Right renal pelvis (tissue), 4 donors: Measurements from ENCODE around the gene RASSF5. TPM values are rescaled to one million over a fixed set of nuclear protein-coding genes. Genes with fewer than 3 reads are reported as not detected.
A peak's percentile ranks its signal among the peaks of the same experiment; 100 is the strongest.
"Not testable (repeated sequence)": the region's sequence is repeated elsewhere in the genome, so short reads cannot be mapped to it uniquely, and the experiment has no call there.

Source experiments
- DNase-seq, 4 donors: peaks; one replicate each; pipeline ENCODE4 v3.0.0-alpha.2; 2013; ENCODE audit warnings: low read depth in 4 of 4, low spot score in 3 of 4, missing footprints in 1 of 4
- polyA plus RNA-seq, 4 donors: library from polyadenylated mRNA; unstranded; fragments of 120-200 nt; gene quantifications; one replicate each; pipeline ENCODE4 v1.2.1, GENCODE V29; 2013; ENCODE audit not compliant: insufficient read length in 4 of 4

RASSF5 gene
- polyA plus RNA-seq, 4 donors, result 5.0 to 7.0 (median 5.3) TPM

- DNase-seq, result not testable (repeated sequence)
Observed at GRCh38 chr1:206581114-206581497, 73.8 kb downstream of the RASSF5 start.

DNA sequence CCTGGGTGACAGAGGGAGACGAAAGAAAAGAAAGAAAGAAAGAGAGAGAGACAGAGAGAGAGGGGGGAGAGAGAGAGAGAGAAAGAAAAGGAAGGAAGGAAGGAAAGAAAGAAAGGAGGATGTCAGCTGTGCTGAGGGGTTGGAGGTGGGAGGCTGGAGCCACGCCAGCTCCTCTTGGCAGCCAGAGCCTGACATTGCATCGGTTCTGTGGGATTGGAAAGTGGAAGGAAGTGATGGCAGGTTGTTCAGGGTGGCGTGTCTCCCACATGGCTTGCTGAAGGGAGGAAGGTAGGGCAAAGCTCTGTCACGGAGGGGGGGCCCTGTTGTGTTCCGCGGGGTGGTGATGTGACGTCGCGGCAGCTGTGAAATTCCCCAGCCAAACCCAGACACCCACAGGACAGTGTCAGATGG, 74.2 kb downstream of the RASSF5 start:
- no peak for DNase-seq

- DNase-seq, result no peak
Observed at GRCh38 chr1:206582537-206582936, 75.2 kb downstream of the RASSF5 start.

DNA sequence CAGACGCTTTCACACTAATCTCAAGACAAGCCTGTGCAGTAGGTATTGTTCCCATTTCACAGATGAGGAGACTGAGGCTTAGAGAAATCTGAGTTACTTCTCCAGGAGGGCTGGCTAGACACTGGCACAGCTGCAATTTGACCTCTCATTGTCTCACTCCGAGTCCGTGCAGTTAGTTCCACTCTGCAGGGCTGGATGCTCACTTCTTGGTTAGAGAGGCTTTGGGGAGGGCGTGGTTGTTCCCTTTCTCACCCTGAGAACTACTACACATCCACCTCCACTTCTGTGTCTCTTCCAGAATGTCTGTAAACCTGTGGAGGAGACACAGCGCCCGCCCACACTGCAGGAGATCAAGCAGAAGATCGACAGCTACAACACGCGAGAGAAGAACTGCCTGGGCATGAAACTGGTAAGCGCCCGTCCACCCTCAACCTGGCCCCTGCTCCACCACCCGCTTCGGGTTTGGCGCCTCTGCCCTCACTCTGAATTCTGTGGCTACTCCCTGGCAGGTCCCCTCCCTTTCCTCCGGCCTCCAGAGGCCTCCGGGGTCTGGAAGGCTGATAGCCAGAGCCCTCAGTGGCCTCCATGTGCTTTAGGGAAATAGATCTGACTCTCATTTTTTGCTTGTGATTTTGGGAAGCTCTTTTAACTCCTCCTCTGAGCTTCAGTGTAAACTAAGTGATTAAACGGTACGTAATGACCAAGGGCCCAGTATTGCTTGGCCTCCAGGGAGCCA, 75.8 kb downstream of the RASSF5 start:
- no peak for DNase-seq

GRCh38 chr1:206583707-206584648, 76.6 kb downstream of the RASSF5 start:
- peak in 1 of 4 donors; percentile 49 for DNase-seq

DNA sequence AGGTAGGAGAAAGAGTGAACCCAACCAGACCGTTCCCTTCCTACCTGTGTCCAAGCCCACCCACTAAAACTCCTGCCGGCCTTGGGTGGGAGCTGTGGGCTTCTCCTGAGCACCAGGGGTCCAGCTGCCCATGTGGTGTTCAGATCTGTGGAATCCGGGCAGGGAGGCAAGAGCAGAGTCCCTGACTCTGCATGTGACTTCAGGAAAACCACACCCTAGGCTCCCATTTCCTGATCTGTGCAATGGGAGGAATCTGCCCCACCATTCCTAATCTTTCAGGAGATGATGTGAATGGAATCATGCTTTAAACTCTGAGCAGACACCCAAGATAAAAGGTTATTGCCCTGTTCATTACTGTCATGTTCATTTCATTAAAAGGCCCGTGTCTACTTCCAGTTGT, 77.4 kb downstream of the RASSF5 start:
- DNase-seq, result no peak

- no peak for DNase-seq
Observed at GRCh38 chr1:206586501-206587445, 79.4 kb downstream of the RASSF5 start.

DNA sequence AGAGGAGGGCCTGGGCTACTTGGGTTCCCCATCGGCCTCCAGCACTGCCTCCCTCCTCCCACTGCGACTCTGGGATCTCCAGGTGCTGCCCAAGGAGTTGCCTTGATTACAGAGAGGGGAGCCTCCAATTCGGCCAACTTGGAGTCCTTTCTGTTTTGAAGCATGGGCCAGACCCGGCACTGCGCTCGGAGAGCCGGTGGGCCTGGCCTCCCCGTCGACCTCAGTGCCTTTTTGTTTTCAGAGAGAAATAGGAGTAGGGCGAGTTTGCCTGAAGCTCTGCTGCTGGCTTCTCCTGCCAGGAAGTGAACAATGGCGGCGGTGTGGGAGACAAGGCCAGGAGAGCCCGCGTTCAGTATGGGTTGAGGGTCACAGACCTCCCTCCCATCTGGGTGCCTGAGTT, 80.6 kb downstream of the RASSF5 start:
- no peak for DNase-seq

DNA sequence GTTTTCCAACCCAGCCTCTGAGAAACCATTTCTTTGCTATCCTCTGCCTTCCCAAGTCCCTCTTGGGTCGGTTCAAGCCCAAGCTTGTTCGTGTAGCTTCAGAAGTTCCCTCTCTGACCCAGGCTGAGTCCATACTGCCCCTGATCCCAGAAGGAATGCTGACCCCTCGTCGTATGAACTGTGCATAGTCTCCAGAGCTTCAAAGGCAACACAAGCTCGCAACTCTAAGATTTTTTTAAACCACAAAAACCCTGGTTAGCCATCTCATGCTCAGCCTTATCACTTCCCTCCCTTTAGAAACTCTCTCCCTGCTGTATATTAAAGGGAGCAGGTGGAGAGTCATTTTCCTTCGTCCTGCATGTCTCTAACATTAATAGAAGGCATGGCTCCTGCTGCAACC, 81.2 kb downstream of the RASSF5 start:
- DNase-seq, result no peak

- DNase-seq, result peak in 2 of 4 donors; percentile 33 to 37
Observed at GRCh38 chr1:206589206-206589605, 81.9 kb downstream of the RASSF5 start.

GRCh38 chr1:206590025-206590758, 82.9 kb downstream of the RASSF5 start:
- DNase-seq, result no peak

DNA sequence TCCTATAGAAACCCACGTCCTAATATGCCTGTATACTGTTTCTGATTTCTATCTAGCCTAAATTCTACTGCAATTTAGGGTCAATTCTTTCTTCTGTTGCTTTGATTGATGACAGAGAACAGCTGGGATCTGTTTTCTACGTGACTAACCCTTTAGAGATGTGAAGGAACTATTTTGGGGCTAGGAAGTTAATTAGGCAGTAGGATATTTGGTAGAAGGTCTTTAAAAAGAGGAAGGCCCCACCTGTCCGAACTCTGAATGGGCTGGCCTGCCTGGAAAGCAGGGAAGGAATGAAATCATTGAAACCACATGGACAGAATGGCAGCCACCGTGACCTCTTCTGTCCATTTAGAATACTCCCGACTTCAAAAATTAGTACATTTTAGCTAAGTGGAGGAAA, 83.9 kb downstream of the RASSF5 start:
- DNase-seq, result no peak

DNA sequence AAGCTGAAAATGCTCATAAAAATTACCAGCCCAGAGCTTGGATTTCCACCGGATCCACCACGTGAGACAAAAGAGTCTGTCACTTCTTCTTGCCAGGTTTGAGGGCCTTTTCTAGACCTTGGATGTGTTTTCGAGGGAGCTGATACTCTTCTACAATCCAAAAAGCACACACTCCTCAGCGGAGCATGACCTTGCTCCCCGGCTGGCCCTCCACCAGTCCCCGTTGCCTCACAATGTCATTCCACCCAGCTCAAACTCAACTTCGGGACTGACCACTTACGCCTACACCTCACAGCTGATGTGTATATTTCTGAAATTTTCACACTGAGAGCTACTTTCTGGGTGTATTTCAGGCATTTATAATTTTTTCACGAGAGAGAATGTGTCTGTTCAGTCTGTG, 84.4 kb downstream of the RASSF5 start:
- no peak for DNase-seq

- DNase-seq, result no peak
Observed at GRCh38 chr1:206593351-206593925, 86.1 kb downstream of the RASSF5 start.

DNA sequence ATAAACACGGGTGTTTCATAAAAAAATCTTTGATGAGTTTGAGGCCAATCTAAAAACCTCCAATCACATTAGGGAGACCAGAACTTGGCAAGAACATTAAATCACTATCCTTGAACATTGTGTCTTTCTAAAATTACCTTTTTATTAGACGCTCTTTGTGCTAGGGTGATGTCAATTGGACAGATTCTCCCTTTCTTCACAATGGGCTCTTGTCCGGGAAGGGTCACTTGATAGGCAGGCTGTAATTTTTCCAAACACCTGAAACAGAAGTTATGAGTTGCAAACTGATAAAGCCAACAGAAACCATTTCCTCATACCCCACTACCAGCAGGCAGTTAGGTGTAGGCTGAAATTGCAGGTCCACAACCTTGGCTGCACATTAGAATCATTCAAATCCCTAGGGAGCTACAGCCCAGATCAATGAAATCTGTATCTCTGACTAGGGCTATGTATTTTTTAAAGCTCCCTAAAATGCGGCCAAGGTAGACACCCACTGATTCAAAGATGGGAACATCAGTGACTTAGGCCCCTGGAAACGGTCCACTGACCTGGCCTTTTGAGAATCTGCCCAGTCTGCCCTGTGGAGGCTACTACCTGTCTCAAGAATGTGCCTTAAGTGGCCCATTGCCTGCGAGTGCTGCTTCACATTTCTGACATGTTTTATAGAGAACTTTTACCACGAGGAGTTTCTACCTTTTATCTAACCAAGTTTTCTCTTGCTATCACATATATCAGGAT, 88.4 kb downstream of the RASSF5 start:
- no peak for DNase-seq

- DNase-seq, result no peak
Observed at GRCh38 chr1:206596319-206596666, 89.0 kb downstream of the RASSF5 start.

DNA sequence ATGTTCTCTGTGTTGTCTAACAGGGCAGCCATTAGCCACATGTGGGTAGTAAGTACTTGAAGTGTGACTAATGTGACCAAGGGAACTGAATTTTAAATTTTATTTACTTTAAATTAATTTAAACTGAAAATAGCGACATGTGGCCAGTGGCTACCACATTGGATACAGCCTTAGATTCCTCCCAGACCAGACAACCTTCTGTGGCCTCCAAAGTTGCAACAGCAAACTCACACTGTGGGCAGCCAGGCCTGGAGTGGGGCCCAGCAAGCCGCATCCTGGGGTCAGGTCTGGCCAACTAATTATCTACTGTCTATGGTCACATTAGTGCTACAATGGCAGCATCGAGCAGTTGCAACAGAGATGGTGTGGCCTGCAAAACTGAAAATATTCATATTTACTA, 93.2 kb downstream of the RASSF5 start:
- no peak for DNase-seq

- no peak for DNase-seq
Observed at GRCh38 chr1:206604861-206605260, 97.5 kb downstream of the RASSF5 start.

DNA sequence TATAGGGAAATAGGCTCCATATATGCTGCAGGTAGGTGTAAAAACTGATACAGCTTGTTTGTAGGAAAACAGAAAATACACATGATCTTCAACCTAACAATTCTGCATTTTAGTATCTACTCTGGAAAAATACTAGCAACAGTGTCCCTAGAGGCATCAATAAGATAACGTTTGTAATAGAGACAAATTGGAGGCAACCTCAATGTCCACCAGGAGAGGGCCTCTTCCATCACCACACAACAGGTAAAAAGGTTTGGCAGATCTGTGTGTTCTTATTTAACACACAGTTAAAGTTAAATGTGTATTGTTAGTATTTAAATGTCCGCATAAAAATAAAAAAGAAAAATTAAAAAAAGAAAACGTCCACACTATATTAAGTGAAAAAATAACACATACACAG, 99.5 kb downstream of the RASSF5 start:
- DNase-seq, result no peak
